Left ventricle myocardium inferior (tissue), 1 donor: Measurements from ENCODE around the gene PITPNM3. TPM values are rescaled to one million over a fixed set of nuclear protein-coding genes. Genes with fewer than 3 reads are reported as not detected.

Source experiments
- DNase-seq: peaks from one replicate; pipeline ENCODE4 v3.0.0-alpha.2; 2020
- H3K27ac ChIP-seq: fragments of 200-600 bp; replicated peaks from 2 replicates; pipeline ENCODE4 v1.8.0; 2021
- H3K27me3 ChIP-seq: fragments of 200-600 bp; 2 replicates; pipeline ENCODE4 v1.8.0; 2021; ENCODE audit warnings: low read depth
- H3K36me3 ChIP-seq: fragments of 200-600 bp; 2 replicates; pipeline ENCODE4 v1.8.0; 2021
- H3K4me1 ChIP-seq: fragments of 200-600 bp; 2 replicates; pipeline ENCODE4 v1.8.0; 2021
- H3K4me3 ChIP-seq: fragments of 200-600 bp; 2 replicates; pipeline ENCODE4 v1.8.0; 2021; ENCODE audit warnings: mild to moderate bottlenecking, moderate library complexity
- H3K9me3 ChIP-seq: fragments of 200-600 bp; replicated peaks from 2 replicates; pipeline ENCODE4 v1.8.0; 2021
- CTCF ChIP-seq: fragments of 200-600 bp; IDR thresholded peaks from 2 replicates; pipeline ENCODE4 v1.8.0; 2021; ENCODE audit warnings: antibody characterized with exemption, mild to moderate bottlenecking, borderline replicate concordance
- intact Hi-C: fragments of 100-400 bp; cut with micrococcal nuclease; formaldehyde crosslinking; loops from one replicate; pipeline ENCODE4 v1.11.0; 2022
- total RNA-seq: library from RNA; stranded (reverse); fragmentation: NEBNext Ultra II Directional; extraction: Animal tissue kit (Norgen Biotek cat#: 25700); gene quantifications from one replicate; pipeline ENCODE4 v1.2.1, GENCODE V29; 2021
- donor health status: DM: no; HTN: yes; CAD: no; lungs with severe emphysema.

Gene PITPNM3
- total RNA-seq, 1 donor from 2014 or later, result 0.36 TPM

GRCh38 chr17:6471531-6472465 is 84.6 kb downstream of the PITPNM3 start:
- DNase-seq, result no peak
- H3K4me1 ChIP-seq, result no peaks in the 10 kb centered on the region
- intact Hi-C loops, result no loop called here

GRCh38 chr17:6470751-6471521 is 85.4 kb downstream of the PITPNM3 start:
- intact Hi-C loops, result no loop called here
- H3K9me3 ChIP-seq, result peaks cover 15% of the 10 kb centered on the region
- DNase-seq, result no peak
- peaks cover 6% of the 10 kb centered on the region for H3K27me3 ChIP-seq
- H3K36me3 ChIP-seq, result no peaks in the 10 kb centered on the region
- no peak for TF ChIP-seq CTCF
- H3K27ac ChIP-seq, result no peak overlapping the region
- no peak overlapping the region for H3K4me3 ChIP-seq
- H3K4me1 ChIP-seq, result no peaks in the 10 kb centered on the region

More at GRCh38 chr17:6471531-6472465, 84.6 kb downstream of the PITPNM3 start:
- no peaks in the 10 kb centered on the region for H3K27me3 ChIP-seq
- H3K9me3 ChIP-seq, result peaks cover 13% of the 10 kb centered on the region
- no peak overlapping the region for H3K4me3 ChIP-seq
- no peaks in the 10 kb centered on the region for H3K36me3 ChIP-seq
- H3K27ac ChIP-seq, result no peak overlapping the region
- no peak for TF ChIP-seq CTCF

GRCh38 chr17:6470146-6470718 is 86.1 kb downstream of the PITPNM3 start:
- intact Hi-C loops, result no loop called here
- peaks cover 7% of the 10 kb centered on the region for H3K27me3 ChIP-seq
- H3K27ac ChIP-seq, result no peak overlapping the region
- DNase-seq, result no peak
- H3K4me1 ChIP-seq, result no peaks in the 10 kb centered on the region
- H3K4me3 ChIP-seq, result no peak overlapping the region
- no peak for TF ChIP-seq CTCF
- peaks cover 15% of the 10 kb centered on the region for H3K9me3 ChIP-seq
- H3K36me3 ChIP-seq, result no peaks in the 10 kb centered on the region

- Histone ChIP-seq H3K27me3 (peaks cover 14% of the 10 kb centered on the region), H3K27ac (no peak overlapping the region), H3K4me1 (no peaks in the 10 kb centered on the region), H3K36me3 (no peaks in the 10 kb centered on the region), H3K9me3 (peaks cover 15% of the 10 kb centered on the region), H3K4me3 (no peak overlapping the region)
- no peak for TF ChIP-seq CTCF
- intact Hi-C loops, result no loop called here
- no peak for DNase-seq
Measured at GRCh38 chr17:6468051-6468790, 88.1 kb downstream of the PITPNM3 start.

- no peak for DNase-seq
- H3K4me3 ChIP-seq, result no peak overlapping the region
- H3K36me3 ChIP-seq, result no peaks in the 10 kb centered on the region
- no peak for TF ChIP-seq CTCF
- intact Hi-C loops, result no loop called here
- peaks cover 14% of the 10 kb centered on the region for H3K27me3 ChIP-seq
- H3K4me1 ChIP-seq, result no peaks in the 10 kb centered on the region
- H3K27ac ChIP-seq, result no peak overlapping the region
- H3K9me3 ChIP-seq, result peaks cover 15% of the 10 kb centered on the region
Measured at GRCh38 chr17:6467567-6467966, 88.8 kb downstream of the PITPNM3 start.
